Cerebellar nuclear complex (tissue), 1 donor: ENCODE results near the gene TSKU.
"Not testable (repeated sequence)": the region's sequence is repeated elsewhere in the genome, so short reads cannot be mapped to it uniquely, and the experiment has no call there.

Source experiments
- DNase-seq, 2 experiments: peaks; one replicate each; lab custom pipeline; 2025; lab: John Stamatoyannopoulos, UW

Gene TSKU

GRCh38 chr11:76824980-76825725, 42.0 kb downstream of the TSKU start:
- DNase-seq: no peak

- no peak for DNase-seq
These were observed 42.7 kb downstream of the TSKU start for GRCh38 chr11:76825726-76826396.

GRCh38 chr11:76826508-76826907, 43.4 kb downstream of the TSKU start:
- not testable (repeated sequence) for DNase-seq

- DNase-seq: not testable (repeated sequence)
These were observed 43.8 kb downstream of the TSKU start for GRCh38 chr11:76827005-76827404.

- DNase-seq: peak; percentile 61 to 79
These were observed 47.6 kb downstream of the TSKU start for GRCh38 chr11:76830639-76831327.

- DNase-seq: no peak
These were observed 48.6 kb downstream of the TSKU start for GRCh38 chr11:76831686-76832310.

- no peak for DNase-seq
These were observed 49.2 kb downstream of the TSKU start for GRCh38 chr11:76832361-76832760.

- DNase-seq: no peak
These were observed 51.0 kb downstream of the TSKU start for GRCh38 chr11:76834151-76834550.

GRCh38 chr11:76835036-76835435, 51.9 kb downstream of the TSKU start:
- no peak for DNase-seq

GRCh38 chr11:76835928-76836612, 52.9 kb downstream of the TSKU start:
- peak in 1 of 2 experiments; percentile 35 for DNase-seq

GRCh38 chr11:76836613-76837291, 53.6 kb downstream of the TSKU start:
- DNase-seq: no peak

GRCh38 chr11:76837696-76838677, 54.8 kb downstream of the TSKU start:
- DNase-seq: no peak

- no peak for DNase-seq
These were observed 55.5 kb downstream of the TSKU start for GRCh38 chr11:76838678-76839068.

- no peak for DNase-seq
These were observed 56.2 kb downstream of the TSKU start for GRCh38 chr11:76839311-76839710.

- no peak for DNase-seq
These were observed 58.8 kb downstream of the TSKU start for GRCh38 chr11:76841923-76842452.

GRCh38 chr11:76843907-76844306, 60.8 kb downstream of the TSKU start:
- DNase-seq: no peak

- DNase-seq: no peak
These were observed 61.4 kb downstream of the TSKU start for GRCh38 chr11:76844511-76844910.

- no peak for DNase-seq
These were observed 61.9 kb downstream of the TSKU start for GRCh38 chr11:76845069-76845468.

GRCh38 chr11:76846441-76846840, 63.3 kb downstream of the TSKU start:
- DNase-seq: no peak
